ENCODE measurements around the gene GLYR1. TPM values are rescaled to one million over a fixed set of nuclear protein-coding genes. Genes with fewer than 3 reads are reported as not detected.

The GLYR1 gene
- total and polyA plus RNA-seq, 2 of the 4 experiments (the other 2 are of a cell fraction), result 26.0 to 54.2 TPM

- TF ChIP-seq ELK1 (IDR thresholded peaks at IDR 0.05; ENCODE audit: borderline replicate concordance, low read depth, low read length), result no peak
- no peak for TF ChIP-seq NFE2L2 (IDR thresholded peaks at IDR 0.05; ENCODE audit: low read depth, low read length)
- no peak for TF ChIP-seq RFX5 (IDR thresholded peaks at IDR 0.05; ENCODE audit: low read depth, low read length)
These were observed 35.8 kb downstream of the GLYR1 start (continued) for GRCh38 chr16:4811242-4811641.

GRCh38 chr16:4806280-4806679 lies 40.8 kb downstream of the GLYR1 start:
- H2BK15ac ChIP-seq (ENCODE audit: low read depth, low read length), result no peak overlapping the region
- CTCF ChIA-PET, result no interaction called here
- H2AFZ ChIP-seq (replicated peaks; ENCODE audit: low read length, poor library complexity), result no peak overlapping the region
- BruUV-seq (replicated peaks), result no TSS peak
- H3K4ac ChIP-seq (ENCODE audit: low read depth, low read length), result no peak overlapping the region
- dilution Hi-C loops (cut with HindIII; ENCODE audit: low sequenced_read_pairs, unreplicated experiment) (no loop called here), in situ Hi-C loops (cut with MboI; ENCODE audit: low sequenced_read_pairs) (no loop called here), intact Hi-C loops (cut with micrococcal nuclease) (no loop called here)
- H3K18ac ChIP-seq (ENCODE audit: low read depth, low read length), result no peak overlapping the region
- H3K27me3 ChIP-seq (ENCODE audit: control insufficient read depth, insufficient read depth, low read length), result no peaks in the 10 kb centered on the region
- H3K23ac ChIP-seq (ENCODE audit: low read depth, low read length), result no peak overlapping the region; the same call in 1 of the 2 replicates
- H2BK120ac ChIP-seq (ENCODE audit: low read depth, low read length), result no peak overlapping the region
- H4K5ac ChIP-seq (ENCODE audit: low read depth, low read length), result no peak overlapping the region
- H4K91ac ChIP-seq (ENCODE audit: insufficient read depth, low read depth, low read length), result no peak overlapping the region
- H2BK20ac ChIP-seq (ENCODE audit: low read depth, low read length), result no peak overlapping the region
- no peak overlapping the region for H3K56ac ChIP-seq (ENCODE audit: extremely low read depth, insufficient read depth, low read length)
- H4K20me1 ChIP-seq (ENCODE audit: insufficient read depth, low read length), result no peaks in the 10 kb centered on the region; the same call in 1 of the 2 replicates
- no peak overlapping the region for H3K14ac ChIP-seq (replicated peaks; ENCODE audit: low read depth, low read length)
- POLR2A ChIA-PET (ENCODE audit: unreplicated experiment), result no interaction called here
- H3K4me2 ChIP-seq (ENCODE audit: low read depth, low read length), result no peak overlapping the region
- H3K36me3 ChIP-seq (ENCODE audit: control insufficient read depth, insufficient read depth, low read length), result peaks cover 37% of the 10 kb centered on the region
- H4K8ac ChIP-seq (ENCODE audit: low read depth in 2 of 2, low read length in 2 of 2), result no peak overlapping the region
- no peak overlapping the region for H2BK5ac ChIP-seq (ENCODE audit: low read depth, low read length, poor library complexity, severe bottlenecking)
- H3K9me3 ChIP-seq (ENCODE audit: control insufficient read depth, insufficient read depth, low read length), result no peaks in the 10 kb centered on the region
- H3K27ac ChIP-seq (ENCODE audit: insufficient read depth, low read length), result no peak overlapping the region
- H3K9ac ChIP-seq (ENCODE audit: low read depth, low read length), result no peak overlapping the region
- no peak overlapping the region for H2AK9ac ChIP-seq (replicated peaks; ENCODE audit: low read depth, low read length, poor library complexity)
- H3K9me1 ChIP-seq (ENCODE audit: insufficient read depth, low read length), result no peaks in the 10 kb centered on the region
- DNase-seq (no peak), ATAC-seq (ENCODE audit: low read depth) (no peak)
- H3K4me1 ChIP-seq (ENCODE audit: control insufficient read depth, insufficient read depth, low read length), result peaks cover 5% of the 10 kb centered on the region; the same call in 1 of the 2 replicates
- no peak overlapping the region for H2AK5ac ChIP-seq (ENCODE audit: low read depth, low read length)
- no CpG with 5 or more reads among the region's 6 CpGs for WGBS, 2 experiments (ENCODE audit: extremely low coverage in 2 of 2, insufficient read length in 1 of 2)
- no peak overlapping the region for H3K4me3 ChIP-seq (ENCODE audit: insufficient read depth, low read depth, low read length)
- peaks cover 0 to 7% of the 10 kb centered on the region in 2 experiments; a peak in 2 of 4 replicates for H3K79me1 ChIP-seq (ENCODE audit: low read depth in 1 of 2, low read length in 2 of 2)
- TF ChIP-seq POLR2A (IDR thresholded peaks at IDR 0.05; ENCODE audit: low read depth, low read length), result no peak
- TF ChIP-seq FOS (IDR thresholded peaks at IDR 0.05; ENCODE audit: low read depth, low read length), result no peak
- TF ChIP-seq RAD21 (IDR thresholded peaks at IDR 0.05; ENCODE audit: low read length), result no peak
- no peak for TF ChIP-seq NFE2L2 (IDR thresholded peaks at IDR 0.05; ENCODE audit: low read depth, low read length)
- TF ChIP-seq MAZ (IDR thresholded peaks at IDR 0.05; ENCODE audit: borderline replicate concordance, low read depth, low read length), result no peak
- no peak for TF ChIP-seq BHLHE40 (IDR thresholded peaks at IDR 0.05; ENCODE audit: low read depth, low read length)
- no peak for TF ChIP-seq ELK1 (IDR thresholded peaks at IDR 0.05; ENCODE audit: borderline replicate concordance, low read depth, low read length)
- TF ChIP-seq MXI1 (IDR thresholded peaks at IDR 0.05; ENCODE audit: borderline replicate concordance, low read depth, low read length), result no peak
- no peak for TF ChIP-seq RCOR1 (IDR thresholded peaks at IDR 0.05; ENCODE audit: insufficient replicate concordance, low read length)
- TF ChIP-seq MAFK (IDR thresholded peaks at IDR 0.05; ENCODE audit: low read depth, low read length), result no peak
- TF ChIP-seq SMC3 (IDR thresholded peaks at IDR 0.05; ENCODE audit: low read depth, low read length), result no peak
- no peak for TF ChIP-seq CEBPB (IDR thresholded peaks at IDR 0.05; ENCODE audit: low read depth, low read length)
- TF ChIP-seq RFX5 (IDR thresholded peaks at IDR 0.05; ENCODE audit: low read depth, low read length), result no peak
- no peak for TF ChIP-seq CHD1 (IDR thresholded peaks at IDR 0.05; ENCODE audit: low read depth, low read length)
- TF ChIP-seq, protein P1, sequence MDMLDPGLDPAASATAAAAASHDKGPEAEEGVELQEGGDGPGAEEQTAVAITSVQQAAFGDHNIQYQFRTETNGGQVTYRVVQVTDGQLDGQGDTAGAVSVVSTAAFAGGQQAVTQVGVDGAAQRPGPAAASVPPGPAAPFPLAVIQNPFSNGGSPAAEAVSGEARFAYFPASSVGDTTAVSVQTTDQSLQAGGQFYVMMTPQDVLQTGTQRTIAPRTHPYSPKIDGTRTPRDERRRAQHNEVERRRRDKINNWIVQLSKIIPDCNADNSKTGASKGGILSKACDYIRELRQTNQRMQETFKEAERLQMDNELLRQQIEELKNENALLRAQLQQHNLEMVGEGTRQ (IDR thresholded peaks at IDR 0.05; ENCODE audit: low read depth, low read length), result no peak
